Activated CD8-positive, alpha-beta memory T cell treated with anti-CD3 and anti-CD28 coated beads for 36 hours (primary cell): ENCODE results near the gene CDH24. TPM values are rescaled to one million over a fixed set of nuclear protein-coding genes. Genes with fewer than 3 reads are reported as not detected.

ENCODE experiments used
- CTCF ChIA-PET: fragments of 350-600 bp; sonication (Branson Sonifier 250); formaldehyde crosslinking; loops from one replicate; lab custom pipeline; 2021; ENCODE audit warnings: antibody characterized with exemption; lab: Charles Lee
- POLR2A ChIA-PET: fragments of 350-600 bp; sonication (Branson Sonifier 250); formaldehyde crosslinking; loops from one replicate; lab custom pipeline; 2021; ENCODE audit warnings: antibody characterized with exemption; lab: Charles Lee
- total RNA-seq, 2 experiments: library from RNA; stranded (reverse); gene quantifications; one replicate each; pipeline ENCODE4 v1.2.3, GENCODE V29; 2021

The CDH24 gene
- total RNA-seq, 2 experiments from 2014 or later, result 0.53 to 0.82 TPM

DNA sequence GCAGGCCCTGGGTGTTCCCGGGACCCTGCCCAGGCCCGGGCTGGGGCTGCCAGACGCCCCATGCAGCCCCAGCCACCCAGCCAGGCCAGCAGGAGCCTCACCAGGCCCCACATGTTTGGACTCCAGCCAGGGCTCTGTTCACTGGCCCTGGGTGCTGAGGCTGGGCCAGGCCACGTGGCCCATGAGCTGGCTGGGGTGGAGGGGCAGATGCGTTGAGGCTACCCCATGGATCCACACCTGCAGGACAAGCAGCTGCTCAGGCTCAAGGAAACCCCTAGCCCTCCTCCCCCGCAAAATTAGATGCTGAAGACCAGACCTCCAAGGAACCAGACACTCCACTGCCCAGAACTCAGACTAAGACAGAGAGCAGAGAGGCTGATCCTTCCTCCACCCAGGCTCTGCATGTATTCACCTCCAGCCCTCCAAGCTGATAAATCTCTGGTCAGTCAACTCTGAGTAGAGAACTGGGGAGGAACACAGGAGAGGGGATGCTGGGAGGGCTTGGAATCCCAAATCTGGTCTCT lies 1.6 kb downstream of the CDH24 start:
- POLR2A ChIA-PET, result no interaction called here
- CTCF ChIA-PET, result interaction anchor here (0.6 to 12.8 kb wide), 10 partner anchors 12 to 231 kb away, joined by 3 to 221 read pairs (median 6); partner anchors contain the start of genes AJUBA and PSMB5

GRCh38 chr14:23055147-23055550 lies 2.2 kb downstream of the CDH24 start:
- ChIA-PET CTCF (interaction anchor here (0.6 to 12.8 kb wide), 9 partner anchors 13 to 231 kb away, joined by 3 to 221 read pairs (median 9); partner anchors contain the start of genes AJUBA and PSMB5), POLR2A (no interaction called here)

DNA sequence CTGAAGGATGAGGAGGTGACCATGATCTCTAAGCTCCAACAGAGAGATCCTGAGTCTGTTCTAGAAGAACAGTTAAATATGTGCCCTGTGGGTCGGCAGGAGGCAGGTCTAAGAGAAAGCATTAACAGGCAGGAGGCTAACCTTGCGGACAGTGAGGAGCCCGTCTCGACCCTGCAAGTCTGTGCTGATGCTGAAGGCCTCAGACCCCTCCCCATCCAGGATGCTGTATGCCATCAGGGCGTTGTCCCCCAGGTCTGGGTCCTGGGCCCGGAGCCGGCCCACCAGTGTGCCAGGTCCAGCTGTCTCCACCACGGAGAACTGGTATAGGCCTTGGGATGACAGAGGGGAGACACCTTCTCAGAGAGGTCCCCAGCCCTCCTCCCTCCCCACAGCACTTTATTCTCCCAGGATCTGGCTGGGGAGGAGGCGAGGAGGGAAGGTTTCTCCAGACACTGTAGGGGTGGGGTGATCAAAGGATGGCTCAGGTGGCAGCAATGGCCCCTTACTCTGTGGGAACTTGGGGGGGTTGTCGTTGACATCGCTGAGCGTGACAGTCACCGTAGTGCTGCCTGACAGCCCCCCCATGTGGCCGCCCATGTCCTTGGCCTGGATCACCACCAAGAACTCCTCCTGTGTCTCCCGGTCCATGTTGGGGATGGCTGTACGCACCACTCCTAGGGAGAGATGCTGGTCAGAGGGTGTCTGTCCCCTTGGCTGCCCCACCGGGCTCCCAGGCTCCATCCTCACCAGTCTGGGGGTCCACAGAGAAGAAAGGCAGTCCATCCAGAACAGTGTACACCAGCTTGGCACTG lies 3.1 kb downstream of the CDH24 start:
- CTCF ChIA-PET, result interaction anchor here (0.6 to 12.8 kb wide), 6 partner anchors 14 to 81 kb away, joined by 3 to 221 read pairs (median 17); partner anchors contain the start of gene AJUBA
- POLR2A ChIA-PET, result interaction anchor here (0.6 to 0.7 kb wide), 2 partner anchors 47 to 61 kb away, joined by 3 to 6 read pairs; no protein-coding TSS in a partner anchor

- POLR2A ChIA-PET, result no interaction called here
Observed at GRCh38 chr14:23053426-23053825, 3.9 kb downstream of the CDH24 start.

GRCh38 chr14:23052671-23053070 lies 4.6 kb downstream of the CDH24 start:
- POLR2A ChIA-PET, result no interaction called here
- CTCF ChIA-PET, result interaction anchor here (4.8 to 12.8 kb wide), 2 partner anchors 57 to 67 kb away, joined by 28 to 221 read pairs; partner anchors contain the start of gene AJUBA

More at GRCh38 chr14:23053426-23053825, 3.9 kb downstream of the CDH24 start:
- CTCF ChIA-PET, result interaction anchor here (0.6 to 12.8 kb wide), 5 partner anchors 35 to 80 kb away, joined by 3 to 221 read pairs (median 6); partner anchors contain the start of gene AJUBA

- POLR2A ChIA-PET, result no interaction called here
- CTCF ChIA-PET, result interaction anchor here (1.4 to 12.8 kb wide), 4 partner anchors 45 to 66 kb away, joined by 3 to 221 read pairs (median 16); partner anchors contain the start of gene AJUBA
Observed at GRCh38 chr14:23052182-23052623, 5.1 kb downstream of the CDH24 start.

GRCh38 chr14:23051141-23052057 lies 5.9 kb downstream of the CDH24 start:
- ChIA-PET POLR2A (no interaction called here), CTCF (interaction anchor here (1.4 to 12.8 kb wide), 3 partner anchors 44 to 66 kb away, joined by 3 to 221 read pairs (median 3); partner anchors contain the start of gene AJUBA)

GRCh38 chr14:23049011-23049410 lies 8.3 kb downstream of the CDH24 start:
- POLR2A ChIA-PET, result no interaction called here
- CTCF ChIA-PET, result no interaction called here

GRCh38 chr14:23047751-23048693 lies 9.3 kb downstream of the CDH24 start:
- ChIA-PET POLR2A (no interaction called here), CTCF (no interaction called here)

GRCh38 chr14:23047034-23047634 lies 10.2 kb downstream of the CDH24 start:
- CTCF ChIA-PET, result interaction anchor here (1.2 kb wide), 1 partner anchor 41 kb away, joined by 3 read pairs; no protein-coding TSS in a partner anchor
- POLR2A ChIA-PET, result no interaction called here

DNA sequence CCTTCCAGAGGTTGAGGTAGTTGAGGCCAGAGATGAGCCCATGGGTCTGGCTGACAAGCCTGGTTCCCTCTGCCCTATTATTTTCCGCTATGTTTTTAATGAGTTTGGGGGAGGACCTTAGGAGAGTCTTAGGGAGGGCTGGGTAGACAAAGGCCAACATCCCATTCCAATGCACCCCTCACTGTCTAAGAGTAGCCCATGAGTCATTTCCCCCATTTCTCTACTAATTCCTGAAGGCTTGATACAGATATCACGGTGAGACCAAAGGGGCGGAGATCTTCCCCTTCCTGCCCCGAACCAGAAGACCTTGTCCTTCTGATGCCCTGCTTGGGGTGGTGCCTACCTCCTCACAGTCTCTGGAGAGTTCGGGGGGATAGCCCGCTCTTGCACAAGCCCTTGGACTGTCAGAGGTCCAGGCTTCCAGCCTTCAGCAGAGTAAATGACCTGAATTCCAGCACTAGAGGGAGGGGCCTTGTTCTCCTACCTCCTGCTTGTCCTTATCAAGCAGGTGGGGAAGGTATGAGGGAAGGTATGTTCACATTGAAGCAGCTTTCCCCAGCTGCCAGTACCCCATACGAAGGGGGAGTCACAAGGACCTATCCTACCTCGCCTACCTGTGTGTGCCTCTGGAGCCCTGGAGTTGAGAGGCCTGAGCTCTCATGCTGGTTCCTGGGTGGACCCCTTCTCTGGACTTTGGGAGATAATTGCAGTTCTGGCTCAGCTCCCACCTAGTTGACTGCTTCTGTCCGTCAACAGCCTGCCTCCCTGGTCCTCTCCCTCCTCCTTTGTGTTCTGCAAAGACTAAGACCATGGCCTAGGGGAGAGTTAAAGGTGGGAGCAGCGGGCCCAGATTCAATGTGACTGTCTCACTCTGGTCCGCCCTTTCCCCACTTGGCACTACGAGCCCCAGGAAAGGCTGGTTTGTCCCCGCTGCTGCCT lies 11.6 kb downstream of the CDH24 start:
- CTCF ChIA-PET, result interaction anchor here (1.2 kb wide), 1 partner anchor 39 kb away, joined by 3 read pairs; no protein-coding TSS in a partner anchor
- POLR2A ChIA-PET, result no interaction called here

DNA sequence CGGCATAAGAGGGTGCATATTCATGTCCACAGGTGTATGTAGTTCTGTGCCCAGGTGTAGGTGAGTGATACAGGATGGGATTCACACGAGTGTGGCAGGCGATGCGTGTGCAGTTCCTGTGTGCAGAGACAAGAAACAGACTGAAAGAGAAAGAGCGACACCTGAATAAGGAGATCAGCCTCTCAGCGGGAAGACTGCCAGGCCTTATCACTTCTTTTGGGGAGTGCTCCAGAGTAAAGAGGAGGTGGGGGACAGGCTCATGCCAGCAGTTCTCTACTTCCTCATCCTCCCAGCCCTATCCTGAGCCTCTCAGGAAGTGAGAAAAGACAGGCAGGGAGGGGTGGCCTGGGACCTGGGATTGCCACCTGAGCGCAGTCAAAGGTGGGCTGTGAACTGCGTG lies 12.5 kb downstream of the CDH24 start:
- CTCF ChIA-PET, result no interaction called here
- POLR2A ChIA-PET, result interaction anchor here (0.6 kb wide), 1 partner anchor 462 kb away, joined by 3 read pairs; no protein-coding TSS in a partner anchor

- ChIA-PET CTCF (interaction anchor here (1.3 to 1.6 kb wide), 2 partner anchors 13 to 48 kb away, joined by 3 to 4 read pairs; no protein-coding TSS in a partner anchor), POLR2A (no interaction called here)
Observed at GRCh38 chr14:23043754-23044153, 13.6 kb downstream of the CDH24 start.

GRCh38 chr14:23043145-23043544 lies 14.2 kb downstream of the CDH24 start:
- ChIA-PET CTCF (interaction anchor here (1.3 to 1.6 kb wide), 2 partner anchors 13 to 48 kb away, joined by 3 to 4 read pairs; no protein-coding TSS in a partner anchor), POLR2A (no interaction called here)

- CTCF ChIA-PET, result interaction anchor here (1.3 to 1.6 kb wide), 2 partner anchors 14 to 47 kb away, joined by 3 to 4 read pairs; no protein-coding TSS in a partner anchor
- POLR2A ChIA-PET, result no interaction called here
Observed at GRCh38 chr14:23042162-23042965, 15.0 kb downstream of the CDH24 start, which contains the start of gene PSMB11. Gene PSMB11, plus strand, starts transcription at chr14:23042212. Its CDS starts 14 bp downstream, at chr14:23042226.
